Measurements from ENCODE around the gene TTC21B.

TTC21B gene

DNA sequence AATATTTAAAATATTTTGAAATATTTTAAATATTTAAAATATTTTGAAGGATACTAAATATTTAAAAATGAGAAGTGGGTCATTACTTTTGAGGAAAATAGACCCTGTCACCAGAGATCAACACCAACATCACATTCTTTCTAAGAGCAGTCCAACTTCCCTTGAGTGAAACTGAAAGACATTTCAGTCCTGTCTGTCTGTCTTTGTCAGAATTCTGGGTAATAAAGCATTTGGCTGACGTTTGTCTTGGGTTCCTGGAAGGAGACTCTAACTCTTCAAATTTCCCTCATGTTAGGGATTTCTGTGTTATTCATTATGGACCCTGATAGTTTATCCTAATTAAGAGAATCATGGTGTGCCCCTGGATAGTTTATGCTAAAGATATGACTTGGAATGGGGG lies 32.8 kb downstream of the TTC21B start:
- no peak for DNase-seq

DNA sequence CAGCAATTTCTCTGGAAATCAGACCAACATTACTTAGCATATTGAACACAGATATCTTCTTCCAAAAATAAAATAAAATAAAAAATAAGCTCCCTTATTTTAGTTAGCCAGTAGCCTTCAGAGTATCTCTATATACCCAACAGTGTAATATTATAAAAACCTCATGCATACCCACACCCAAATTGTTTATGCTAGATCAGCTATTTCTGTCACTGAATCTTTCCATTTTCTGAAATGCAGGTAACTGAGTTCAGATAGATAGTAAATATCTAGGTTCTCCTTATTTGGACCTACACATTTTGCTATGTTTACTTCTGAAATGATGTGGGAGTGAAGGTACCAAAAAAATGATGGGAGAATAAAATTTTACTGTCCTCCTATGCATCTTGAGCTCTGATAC lies 39.9 kb downstream of the TTC21B start:
- DNase-seq: no peak

DNA sequence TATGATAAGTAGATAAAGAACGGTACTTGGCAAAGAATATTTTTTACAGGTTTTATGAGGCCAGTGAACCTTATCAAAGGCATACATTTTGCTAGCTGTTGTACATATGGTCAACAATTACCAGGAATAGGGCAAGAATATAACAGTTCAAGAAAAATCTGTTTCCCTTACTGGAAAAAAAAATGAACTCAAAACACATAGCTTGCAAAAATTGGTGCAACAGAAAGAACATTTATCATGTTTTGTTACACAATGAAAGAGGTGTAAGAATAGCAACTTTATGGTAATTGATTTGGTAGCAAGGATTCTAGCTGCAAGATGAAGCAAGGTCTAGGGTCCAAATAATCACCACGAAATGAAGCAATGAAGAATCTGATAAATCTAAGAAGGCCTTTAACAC lies 41.6 kb downstream of the TTC21B start:
- no peak for DNase-seq

DNA sequence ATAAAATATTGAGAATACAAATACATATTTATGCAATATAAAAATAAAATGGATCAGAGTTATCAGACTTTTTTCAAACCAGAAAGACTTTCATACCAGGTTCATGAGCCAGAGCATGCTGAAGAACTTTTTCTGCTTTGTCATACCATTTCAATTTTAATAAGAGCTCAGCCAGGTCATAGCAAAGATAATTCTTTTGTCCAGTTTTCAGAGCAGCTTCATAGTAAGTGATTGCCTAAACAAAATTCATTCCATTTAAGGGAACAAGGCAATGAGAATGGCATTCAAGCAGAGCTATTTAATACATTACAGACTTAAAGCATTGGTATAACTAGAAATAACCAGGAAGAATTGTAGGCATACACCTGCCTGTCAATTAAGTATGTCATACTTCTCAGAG lies 42.3 kb downstream of the TTC21B start:
- no peak for DNase-seq

DNA sequence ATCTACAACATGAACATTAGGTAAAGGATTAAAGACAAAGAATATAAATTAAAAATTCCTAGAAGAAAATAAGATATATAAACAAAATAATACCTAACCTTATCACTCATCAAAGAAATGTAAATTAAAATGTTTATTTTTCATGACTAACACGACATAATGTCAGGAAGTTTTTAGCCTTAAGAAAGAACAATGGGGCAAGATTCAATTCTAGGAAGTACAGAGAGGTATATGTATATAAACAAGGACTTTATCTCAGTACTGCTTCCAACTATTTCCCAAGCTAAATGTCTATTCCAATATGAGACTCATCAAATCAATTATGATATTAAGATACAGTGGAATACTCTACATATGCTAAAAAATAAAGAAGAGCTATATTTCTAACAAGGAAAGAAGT lies 44.1 kb downstream of the TTC21B start:
- no peak for DNase-seq

DNA sequence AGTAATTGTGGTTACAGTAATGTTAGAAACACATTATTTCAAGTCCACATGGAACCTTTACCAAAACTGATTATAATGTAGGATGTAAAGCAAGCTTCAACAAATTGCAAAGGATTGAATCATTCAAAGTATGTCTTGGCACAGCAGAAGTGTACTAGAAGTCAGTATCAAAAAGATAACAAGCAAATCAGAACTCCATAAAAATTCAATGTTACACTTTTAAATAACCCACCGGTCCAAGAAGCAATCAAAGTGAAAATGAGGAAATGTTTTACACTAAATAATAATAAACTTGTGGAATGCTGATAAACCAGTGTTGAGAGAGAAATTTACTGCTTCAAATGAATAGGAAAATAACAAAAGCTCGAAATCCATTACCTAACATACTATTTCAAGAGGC lies 47.7 kb downstream of the TTC21B start:
- no peak for DNase-seq

DNA sequence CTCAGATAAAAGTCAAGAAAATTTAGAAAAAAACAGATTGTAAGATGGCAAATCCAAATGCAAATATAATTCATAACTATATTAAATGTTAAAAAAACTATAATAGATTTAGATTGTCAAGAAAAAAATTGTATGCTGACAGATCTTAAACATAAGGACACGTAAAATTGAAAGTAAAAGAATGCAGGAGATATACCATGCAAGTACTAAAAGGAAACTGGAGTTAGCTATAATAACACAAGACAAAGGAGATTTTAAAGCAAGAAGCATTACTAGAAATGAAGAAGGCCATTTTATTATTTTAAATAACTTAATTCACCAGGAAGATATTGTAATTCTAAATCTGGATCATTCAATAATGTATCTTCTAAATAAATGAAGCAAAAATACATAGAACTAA lies 48.3 kb downstream of the TTC21B start:
- DNase-seq: no peak

DNA sequence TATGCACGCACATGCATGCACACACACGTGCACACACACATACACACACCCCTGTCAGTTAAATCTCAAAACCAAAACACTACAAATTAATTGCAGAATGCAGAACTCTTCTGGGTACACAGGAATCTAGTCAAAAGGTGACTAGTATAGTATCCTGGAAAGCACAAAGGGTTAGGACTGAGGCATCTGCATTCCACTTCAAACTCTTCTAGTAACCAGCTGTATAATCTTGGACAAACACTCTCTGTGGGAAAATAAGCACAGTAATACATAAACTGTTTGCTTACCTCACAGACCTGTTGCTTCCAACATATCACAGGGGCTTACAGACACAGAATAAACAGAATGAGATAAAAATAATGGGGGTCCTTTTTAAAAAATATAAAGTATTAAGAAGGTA lies 49.1 kb downstream of the TTC21B start:
- DNase-seq: no peak

DNA sequence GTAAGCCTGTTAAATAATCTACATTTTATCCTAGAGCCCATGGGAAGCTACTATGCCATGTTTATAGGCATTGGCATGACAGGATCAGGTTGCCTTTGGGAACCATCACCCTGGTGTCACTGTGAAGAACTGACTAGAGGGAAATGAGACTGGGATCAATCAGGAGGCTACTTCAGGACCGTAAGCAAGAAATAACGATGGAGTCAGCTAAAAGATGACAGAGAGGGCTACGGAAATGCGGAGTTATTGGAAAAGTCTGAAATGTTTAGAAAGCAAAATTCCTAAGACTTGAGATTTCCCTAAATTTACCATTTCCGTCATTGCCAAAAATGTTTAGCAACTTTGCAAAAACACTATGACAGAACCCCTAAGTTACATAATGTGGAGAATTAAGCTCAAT lies 50.2 kb downstream of the TTC21B start:
- no peak for DNase-seq

DNA sequence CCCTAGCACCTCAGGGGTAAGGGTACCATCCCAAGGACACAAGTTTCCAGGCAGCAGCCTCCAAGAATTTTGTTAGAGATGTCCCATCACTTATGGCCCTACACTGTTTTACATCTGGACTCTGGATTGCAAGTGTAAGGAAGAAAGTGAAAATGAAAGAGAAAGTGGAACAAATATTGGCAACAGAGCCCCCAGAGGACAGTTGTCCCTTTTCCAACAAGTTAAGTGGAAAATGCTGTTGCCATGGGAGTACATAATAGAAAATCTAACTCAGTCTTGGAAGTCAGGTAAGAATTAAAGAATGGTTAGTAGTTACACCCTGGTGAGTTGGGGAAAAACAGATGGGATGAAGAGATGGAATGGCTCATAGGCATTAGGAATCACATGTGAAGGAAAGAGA lies 50.6 kb downstream of the TTC21B start:
- DNase-seq: no peak

DNA sequence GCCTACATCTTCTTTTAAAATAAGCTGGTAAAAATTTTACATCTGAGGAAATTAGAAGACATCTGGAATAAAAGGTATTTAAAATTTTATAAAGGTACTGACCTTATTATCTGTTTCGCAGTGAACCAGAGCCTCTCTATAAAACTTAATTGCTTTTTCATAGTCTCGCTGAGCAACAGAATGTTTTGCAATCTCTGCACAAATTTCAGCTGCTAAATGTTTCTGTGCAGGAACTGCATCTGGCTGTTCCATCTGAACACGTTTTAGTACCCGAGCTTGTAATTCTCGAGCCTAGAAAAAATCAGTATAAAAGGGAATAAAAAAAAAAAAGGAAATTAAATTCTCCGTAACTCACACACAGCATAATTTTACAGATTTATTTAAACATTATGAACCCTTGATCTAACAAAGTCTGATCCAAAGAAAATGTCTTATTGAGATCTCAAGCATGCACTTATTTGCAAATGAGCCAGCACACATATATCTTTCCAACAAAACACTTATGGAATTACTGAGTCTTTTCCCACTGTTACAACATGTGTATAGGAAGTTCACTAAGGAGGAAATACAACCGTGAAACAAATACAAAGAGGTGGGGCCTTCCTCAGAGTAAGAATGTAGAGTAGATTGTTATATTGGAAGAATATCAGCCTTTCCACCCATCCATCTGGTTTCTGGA lies 51.8 kb downstream of the TTC21B start:
- no peak for DNase-seq

DNA sequence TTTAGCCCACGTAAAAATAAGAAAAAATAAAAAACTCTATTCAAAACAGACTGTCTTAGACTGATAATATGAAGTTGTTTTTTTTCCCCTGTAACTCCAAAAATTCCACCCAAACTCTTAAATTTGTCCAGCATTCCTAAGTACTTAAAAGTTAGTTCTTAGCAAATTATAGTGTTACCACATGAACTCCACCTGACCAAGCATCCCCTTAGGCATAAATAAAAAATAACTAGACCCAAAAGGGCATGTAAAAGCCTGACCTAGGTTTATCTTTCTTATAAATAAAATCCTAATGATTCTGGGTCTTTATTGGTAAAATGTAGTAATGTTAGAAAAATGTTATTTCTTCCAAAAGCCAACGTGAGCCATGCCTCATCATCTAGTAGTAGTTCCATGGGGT lies 54.3 kb downstream of the TTC21B start:
- no peak for DNase-seq

DNA sequence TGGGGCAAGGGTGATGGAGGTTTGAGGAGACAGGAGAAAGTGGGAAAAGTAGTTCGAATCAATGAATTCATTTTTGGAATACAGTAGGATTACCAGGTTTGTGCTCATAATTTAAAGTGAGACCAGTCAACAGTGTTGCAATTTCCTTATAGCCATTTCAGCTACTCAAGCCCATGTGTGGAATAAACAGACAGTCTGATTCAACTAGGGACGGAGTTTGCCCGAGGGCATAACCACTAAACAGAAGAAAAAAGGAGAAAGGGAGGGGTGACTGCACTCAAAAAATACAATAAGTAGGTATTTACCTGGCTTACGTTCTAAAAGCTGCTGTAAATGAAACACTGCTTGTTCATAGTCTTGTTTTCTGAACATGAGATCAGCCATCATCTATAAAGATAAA lies 55.2 kb downstream of the TTC21B start:
- no peak for DNase-seq

DNA sequence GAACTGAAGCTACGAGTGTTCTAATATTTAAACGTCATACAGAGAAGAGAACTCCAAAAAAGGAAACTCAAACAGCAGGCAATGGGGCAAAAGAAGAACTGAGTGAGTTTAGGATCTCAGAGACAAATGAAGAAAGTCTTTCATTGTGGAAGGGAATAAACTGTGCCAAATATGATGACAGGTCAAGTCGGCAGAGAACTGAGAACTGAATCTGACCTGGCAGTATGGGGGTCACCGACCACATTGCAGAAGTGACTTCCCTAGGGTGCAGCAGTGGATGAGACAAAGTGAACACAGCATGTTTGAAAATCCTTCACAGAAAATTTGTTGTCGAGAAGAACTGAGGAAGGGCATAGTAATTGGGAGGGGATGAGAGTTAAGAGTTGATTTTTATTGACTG lies 55.9 kb downstream of the TTC21B start:
- DNase-seq: no peak

DNA sequence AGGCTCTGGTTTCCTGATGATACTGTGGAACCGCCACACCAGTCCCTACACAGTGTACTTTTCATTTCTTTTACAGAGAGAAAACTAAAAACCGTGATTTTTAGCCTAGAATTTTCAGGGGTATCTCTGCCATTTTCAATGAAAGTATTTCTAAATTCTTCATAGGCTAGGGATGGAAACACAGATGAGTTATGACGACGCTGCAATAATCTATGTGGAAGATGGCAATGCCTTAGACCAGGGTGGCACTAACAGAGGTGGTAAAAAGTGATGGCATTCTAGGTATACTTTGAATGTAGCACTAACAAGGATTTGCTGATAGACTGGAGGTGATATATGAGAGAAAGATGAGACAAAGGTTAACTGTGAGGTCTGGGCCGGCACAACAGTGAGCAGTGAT lies 56.5 kb downstream of the TTC21B start:
- DNase-seq: no peak

DNA sequence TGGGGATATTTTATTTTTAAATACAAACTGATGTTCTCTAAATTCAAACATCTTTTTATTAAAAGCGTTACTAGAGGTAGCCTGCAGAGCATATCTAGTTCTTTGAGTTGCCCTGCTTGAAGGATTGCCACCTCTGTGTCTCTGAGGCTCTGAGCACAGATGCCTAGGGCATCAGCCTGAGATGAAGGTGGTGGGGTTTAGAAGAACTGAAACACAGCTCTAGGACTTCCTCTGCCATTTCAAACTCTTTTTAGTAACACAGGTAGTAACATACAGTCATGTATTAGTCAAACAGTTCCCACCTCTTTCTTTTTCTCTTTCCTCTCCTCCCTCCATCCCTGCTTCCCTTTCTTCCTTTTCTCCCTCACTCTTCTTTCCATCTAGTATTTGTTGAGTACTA lies 57.6 kb downstream of the TTC21B start:
- DNase-seq: no peak

DNA sequence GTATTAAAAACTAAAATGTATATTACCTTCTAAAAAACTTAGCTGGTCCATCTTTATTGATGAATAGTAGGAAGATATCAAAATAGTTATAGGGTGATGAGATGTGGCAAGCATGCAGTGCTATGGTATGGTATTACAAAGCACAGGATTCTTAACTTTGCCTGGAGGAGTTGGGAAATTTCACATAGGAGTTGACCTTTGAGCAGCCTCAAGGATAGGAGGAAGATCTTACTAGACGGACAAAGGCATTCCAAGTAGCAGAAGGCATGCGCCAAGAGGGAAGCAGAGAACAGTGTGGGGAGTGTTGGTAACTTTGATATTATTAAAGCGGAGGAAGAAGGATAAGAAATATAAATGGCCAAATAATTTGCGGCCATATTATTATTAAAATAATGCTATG lies 60.0 kb downstream of the TTC21B start:
- no peak for DNase-seq

DNA sequence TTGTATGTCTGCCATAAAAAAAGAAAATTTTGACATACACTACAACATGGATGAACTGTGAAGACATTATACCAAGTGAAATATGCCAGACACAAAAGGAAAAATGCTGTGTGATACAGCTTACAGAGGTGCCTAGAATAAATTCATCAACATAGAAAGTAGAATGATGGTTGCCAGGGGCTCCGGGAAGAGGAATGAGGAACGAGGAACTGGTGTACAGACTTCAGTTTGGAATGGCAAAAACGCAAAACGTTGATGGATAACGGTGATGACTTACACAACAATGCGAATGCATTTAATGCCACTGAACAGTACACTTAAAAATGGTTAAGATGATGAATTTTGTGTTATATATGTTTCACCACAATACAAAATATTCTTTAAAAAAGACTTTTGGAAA lies 61.0 kb downstream of the TTC21B start:
- no peak for DNase-seq

DNA sequence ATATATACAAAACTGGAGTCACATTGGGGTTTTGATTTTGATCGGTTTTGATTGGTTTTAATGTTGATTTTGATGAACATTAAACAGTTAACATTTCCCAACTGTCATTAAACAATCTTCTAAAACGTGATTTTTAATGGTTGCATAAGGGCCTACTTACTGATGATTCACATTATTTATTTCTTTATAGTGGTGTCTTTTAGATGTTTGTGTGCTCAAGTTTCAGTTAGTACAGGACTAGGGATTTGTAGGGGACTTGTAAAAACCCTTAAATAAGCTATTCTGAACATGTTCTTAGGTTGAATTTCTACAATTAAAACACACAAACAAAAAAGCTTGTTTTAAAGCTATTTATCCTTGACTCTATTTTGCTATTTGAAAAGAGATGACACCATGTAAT lies 61.6 kb downstream of the TTC21B start:
- DNase-seq: no peak

DNA sequence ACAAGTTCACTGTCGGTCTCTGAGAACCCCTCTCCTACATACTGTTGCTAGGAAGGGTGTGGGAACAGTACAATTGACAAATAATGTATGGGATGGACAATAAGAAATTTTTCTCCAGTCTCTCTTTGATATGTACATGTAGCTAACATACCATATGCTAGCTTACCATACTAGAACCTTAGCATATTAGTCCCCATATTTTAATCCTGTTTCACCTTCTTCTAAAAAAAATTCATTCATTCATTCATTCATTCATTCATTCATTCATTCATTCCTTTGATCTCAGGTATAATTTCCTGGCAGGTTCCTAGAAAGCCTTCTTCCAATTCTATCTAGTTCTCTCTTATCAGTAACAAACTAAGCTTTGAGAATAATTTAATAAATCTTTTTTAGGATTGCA lies 62.2 kb downstream of the TTC21B start:
- DNase-seq: no peak

DNA sequence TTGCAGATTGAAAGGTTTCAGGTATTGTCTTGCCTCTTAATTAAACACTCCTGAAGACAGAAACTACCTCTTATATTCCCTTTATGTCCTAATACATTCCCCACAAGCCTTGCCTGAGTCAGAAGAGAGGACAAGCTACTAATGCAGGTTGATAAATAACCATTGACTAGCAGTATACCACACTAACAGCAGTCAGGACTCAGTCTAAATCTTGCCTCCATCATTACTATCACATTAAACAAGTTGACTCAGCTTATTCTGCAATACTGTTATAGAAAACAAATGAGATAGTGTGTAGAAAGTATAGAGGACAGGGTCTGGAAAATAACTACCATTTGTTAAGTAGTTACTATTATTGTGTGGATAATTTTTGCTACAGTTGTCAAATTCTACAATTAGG lies 63.8 kb downstream of the TTC21B start:
- DNase-seq: no peak

DNA sequence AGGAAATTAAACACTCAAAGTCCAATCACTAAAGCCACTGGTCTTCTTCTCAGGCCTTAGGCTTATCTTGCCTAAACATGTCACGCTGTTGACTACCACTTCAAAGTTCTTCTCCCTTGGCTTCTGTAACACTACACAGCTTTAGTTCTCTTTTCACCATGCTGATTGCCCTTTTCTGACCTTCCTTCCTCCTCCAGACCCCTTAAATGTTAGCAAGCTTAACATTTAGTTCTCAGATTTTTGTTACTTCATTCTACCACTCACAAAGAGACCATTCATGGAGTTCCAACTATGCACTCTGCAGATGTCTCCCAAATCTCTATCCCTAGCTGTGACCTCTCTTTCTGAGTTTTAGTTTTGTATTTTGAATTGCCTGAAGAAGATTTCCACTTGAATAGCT lies 64.4 kb downstream of the TTC21B start:
- no peak for DNase-seq

DNA sequence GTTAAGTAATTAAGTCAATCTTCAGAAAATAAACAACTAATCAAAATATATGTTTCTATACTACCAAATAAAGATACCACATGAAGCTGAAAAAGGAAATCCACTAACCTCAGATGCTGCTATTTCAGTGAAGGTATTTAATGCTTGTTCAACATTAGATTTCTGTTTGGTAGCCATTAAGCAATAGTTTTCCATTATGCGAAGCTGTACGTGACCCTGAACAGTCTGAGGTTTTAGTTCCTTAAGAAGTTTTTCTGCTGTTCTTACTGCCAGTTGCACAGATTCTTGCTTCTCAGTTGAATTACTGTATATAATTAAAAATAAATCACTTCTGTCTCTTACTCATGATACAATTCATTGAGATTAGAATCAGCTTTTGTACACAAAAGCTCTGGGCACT lies 65.4 kb downstream of the TTC21B start:
- no peak for DNase-seq

DNA sequence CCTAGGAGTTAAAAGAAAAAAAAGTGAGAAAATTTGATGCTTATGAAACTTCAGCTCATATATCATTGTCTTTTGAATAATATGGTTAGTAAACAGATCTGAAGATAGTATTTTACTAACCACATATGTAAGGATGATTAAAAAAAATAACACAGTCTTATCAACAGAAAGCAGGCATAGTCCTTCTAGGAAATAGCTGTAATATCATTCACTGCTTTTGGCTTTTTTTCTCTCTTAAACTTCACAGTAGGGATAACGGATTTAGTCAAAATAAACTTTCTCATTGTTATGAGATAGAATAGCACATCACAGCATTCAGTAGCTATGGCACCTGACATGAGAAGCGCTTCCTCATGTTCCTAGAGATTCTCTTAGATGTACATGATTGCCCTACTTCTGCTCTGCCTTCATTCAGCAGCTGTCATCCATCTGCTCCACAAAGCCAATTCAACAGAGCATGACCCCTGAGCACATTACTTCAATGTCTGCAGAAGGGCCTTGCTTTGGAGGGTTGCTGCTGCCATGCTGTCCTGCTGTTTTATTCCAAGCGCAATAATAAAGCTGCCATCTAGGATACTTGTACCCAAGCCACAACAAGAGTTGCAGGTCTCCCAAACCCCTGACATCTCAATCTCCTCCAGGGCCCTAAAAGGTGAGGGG lies 67.0 kb downstream of the TTC21B start:
- no peak for DNase-seq
